H1 (cell line): Measurements from ENCODE around the gene GPR17. TPM values are rescaled to one million over a fixed set of nuclear protein-coding genes. Genes with fewer than 3 reads are reported as not detected.

Experiments
- EGR1 ChIP-seq: IDR thresholded peaks from 2 replicates; pipeline ENCODE4 v1.6.1; 2011; ENCODE audit warnings: low read depth, low read length, borderline replicate concordance
- RBBP5 ChIP-seq: IDR thresholded peaks from 2 replicates; pipeline ENCODE4 v1.7.1; 2012; ENCODE audit warnings: low read depth, mild to moderate bottlenecking, inconsistent platforms, low read length, moderate library complexity, borderline replicate concordance
- SIX5 ChIP-seq: IDR thresholded peaks from 2 replicates; pipeline ENCODE4 v1.6.1; 2011; ENCODE audit warnings: mild to moderate bottlenecking, low read depth, low read length
- polyA plus RNA-seq, 7 experiments: library from polyadenylated mRNA; depleted of rRNA in 3 of 7; stranded (reverse) in 5 of 7; unstranded in 2 of 7; fragments of >200 nt in 5 of 7; fragments of 200-250 nt in 2 of 7; gene quantifications; 1 replicate in 5 of 7; 2 replicates in 1 of 7; 4 replicates in 1 of 7; pipeline versions ENCODE4 v1.2.1 to v1.2.3, GENCODE V29; 2011 to 2013; ENCODE audit warnings: missing spikeins in 2 of 7, mixed read lengths in 2 of 7
- total RNA-seq: library from RNA; stranded (reverse); fragmentation: NEBNext Ultra II Directional; extraction: Animal tissue kit (Norgen Biotek cat#: 25700); gene quantifications from 2 replicates; pipeline ENCODE4 v1.2.1, GENCODE V29; 2021

Gene GPR17
- total and polyA plus RNA-seq, 2 of the 8 experiments (the other 6 are each of a cell fraction or from before 2014, with no cell fraction given) = 0.03 TPM; not detected in 1

DNA sequence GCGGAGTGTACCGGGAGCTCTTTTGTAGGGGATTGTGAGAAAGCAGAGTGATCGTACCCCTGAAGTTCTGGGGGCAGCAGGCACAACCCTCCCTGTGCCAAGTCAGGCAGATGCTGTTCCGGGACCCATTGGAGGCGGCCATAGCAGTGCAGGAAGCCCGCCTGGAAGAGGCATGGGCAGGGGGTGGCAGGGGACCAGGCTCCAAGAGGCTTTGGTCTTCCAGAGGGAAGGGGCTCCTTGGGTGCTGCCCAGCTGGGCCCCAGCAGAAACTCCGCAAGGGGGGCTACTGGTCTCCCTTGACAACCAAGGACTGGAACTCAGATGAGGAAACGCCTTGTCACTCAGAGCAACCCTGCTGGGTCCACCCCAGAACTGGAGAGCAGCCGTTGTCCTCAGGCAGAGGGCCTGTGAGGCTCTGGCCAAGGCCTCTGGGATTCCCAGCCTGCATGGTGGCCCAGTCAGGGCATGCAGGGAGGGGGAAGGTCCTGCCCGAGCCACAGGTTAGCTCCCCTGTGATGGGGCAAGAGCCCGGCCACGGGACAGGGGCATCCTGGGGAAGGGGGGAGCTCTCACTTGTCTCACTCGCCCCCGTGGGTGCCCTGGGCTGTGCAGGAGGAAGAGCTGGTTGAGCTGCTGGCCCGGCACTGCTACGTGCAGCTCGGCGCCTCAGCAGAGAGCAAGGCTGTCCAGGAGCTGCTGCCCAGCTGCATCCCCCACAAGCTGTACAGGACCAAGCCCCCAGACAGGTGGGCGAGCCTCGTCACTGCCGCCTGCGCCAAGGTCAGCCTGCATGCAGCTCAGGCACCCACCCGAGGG, 21.0 kb upstream of the GPR17 start (continued):
- TF ChIP-seq RBBP5 = no peak
- TF ChIP-seq EGR1 = no peak
- TF ChIP-seq SIX5 = no peak
